Measurements from ENCODE around the gene TMEM18.

DNA sequence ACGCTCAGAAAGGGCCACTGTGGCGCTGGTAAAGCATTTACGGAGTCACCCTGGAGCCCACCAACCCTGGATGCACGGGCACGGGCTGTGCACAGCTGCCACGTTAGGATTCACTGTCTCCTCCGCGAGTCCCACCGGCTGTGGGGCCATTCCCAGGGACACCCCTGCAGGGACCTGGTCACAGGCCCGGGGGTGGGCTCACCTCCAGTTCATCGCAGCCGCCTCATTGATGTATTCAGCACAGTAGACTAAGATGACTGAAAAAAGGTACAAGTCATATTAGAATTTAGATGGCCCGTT lies 4.7 kb downstream of the TMEM18 start:
- no peak for TF ChIP-seq SUZ12 (IDR thresholded peaks at IDR 0.05)
- TF ChIP-seq HDGF (IDR thresholded peaks at IDR 0.05; ENCODE audit: borderline replicate concordance): no peak
- TF ChIP-seq ARNT (IDR thresholded peaks at IDR 0.05): no peak
